ENCODE data around the gene C19orf12.
A peak's percentile ranks its signal among the peaks of the same experiment; 100 is the strongest.

The C19orf12 gene

DNA sequence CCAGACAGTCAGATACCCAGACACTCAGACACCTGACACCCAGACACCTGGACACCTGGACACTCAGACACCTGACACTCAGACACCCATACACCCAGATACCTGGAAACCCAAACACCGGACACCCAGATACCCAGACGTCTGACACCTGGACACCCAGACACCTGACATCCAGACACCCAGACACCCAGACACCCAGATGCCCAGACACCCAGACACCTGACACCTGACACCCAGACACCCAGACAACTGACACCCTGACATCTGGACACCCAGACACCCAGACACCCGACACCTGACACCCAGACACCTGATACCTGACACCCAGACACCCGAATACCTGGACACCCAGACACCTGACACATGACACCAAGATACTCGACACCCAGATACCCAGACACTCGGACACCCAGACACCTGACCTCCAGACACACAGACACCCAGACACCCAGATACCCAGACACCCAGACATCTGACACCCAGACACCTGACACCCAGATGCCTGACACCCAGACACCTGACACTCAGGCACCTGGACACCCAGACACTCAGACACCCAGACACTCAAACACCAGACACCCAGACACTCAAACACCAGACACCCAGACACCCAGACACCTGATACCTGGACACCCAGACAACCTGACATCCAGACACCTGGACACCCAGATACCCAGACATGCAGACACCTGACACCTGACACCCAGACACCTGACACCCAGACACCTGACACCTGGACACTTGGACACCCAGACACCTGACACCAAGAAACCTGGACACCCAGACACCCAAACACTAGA lies 19.1 kb downstream of the C19orf12 start:
- no peak for DNase-seq

DNA sequence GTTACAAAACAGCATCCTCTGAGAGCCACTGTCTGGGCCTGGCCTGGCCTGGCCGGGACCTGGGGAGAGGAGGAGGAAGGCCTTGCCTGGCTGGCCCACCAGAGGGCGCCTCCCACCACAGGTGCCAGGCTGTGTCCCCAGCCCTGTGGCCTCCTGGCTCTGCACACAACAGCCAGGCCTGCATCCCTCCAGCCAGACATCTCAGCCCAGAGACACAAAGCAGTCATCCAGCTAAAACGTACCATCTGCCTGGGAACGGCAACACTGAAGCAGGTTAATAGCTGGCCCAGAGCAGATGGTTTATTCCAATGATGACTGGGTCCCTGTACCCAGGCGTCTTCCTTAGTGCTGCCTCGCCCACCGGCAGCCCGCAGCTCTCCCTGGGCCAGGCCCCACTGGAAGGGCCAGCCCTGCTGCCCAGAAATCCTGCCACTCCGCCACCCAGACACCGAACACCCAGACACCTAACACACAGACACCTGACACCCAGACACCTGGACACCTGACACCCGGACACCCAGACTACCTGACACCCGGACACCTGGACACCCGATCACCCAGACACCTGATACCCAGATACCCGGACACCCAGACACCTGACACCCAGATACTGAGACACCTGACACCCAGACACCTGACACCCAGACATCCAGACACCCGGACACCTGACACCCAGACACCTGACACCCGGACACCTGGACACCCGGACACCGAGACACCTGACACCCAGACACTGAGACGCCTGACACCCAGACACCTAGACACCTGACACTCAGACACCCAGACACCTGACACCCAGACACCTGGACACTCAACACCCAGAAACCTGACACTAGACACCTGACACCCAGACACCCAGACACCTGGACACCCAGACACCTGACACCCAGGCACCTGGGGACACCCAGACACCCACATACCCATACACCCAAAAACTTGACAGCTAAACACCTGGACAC lies 20.1 kb downstream of the C19orf12 start:
- DNase-seq: peak; percentile 68

DNA sequence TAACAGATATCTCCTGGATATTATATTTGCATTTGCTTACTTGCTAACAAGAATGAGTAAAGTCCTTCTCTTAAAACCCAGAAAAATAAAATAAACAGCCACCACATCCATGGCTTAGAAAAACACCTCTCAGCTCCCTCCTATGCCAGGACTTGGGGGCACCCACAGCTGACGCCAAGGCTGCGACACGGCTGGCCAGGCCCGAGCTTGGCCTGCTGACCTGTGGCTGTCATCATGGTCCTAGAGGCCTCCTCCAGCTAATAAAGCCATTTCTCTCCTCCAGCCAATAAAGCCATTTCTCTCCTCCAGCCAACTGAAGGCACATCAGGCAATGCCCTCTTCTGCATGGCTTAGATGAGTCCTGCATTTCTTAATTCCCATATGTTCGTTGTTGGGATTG lies 20.9 kb downstream of the C19orf12 start:
- DNase-seq: no peak

DNA sequence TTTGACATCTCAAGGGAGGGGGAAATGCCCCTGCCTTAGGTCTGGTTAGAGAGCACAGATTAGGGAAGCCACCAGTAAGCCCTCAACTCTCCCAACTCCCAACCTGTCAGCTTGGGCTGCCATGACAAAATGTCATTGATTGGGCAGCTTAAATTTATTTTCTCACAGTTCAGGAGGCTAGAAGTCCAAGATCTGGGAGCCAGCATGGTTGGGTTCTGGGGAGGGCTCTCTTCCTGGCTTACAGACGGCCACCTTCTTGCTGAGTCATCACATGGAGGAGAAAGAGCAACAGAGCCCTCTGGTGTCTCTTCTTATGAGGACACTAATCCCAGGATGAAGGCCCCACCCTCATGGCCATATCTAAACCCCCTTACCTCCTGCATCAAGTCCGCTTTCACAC lies 24.2 kb downstream of the C19orf12 start:
- DNase-seq: peak; percentile 41

DNA sequence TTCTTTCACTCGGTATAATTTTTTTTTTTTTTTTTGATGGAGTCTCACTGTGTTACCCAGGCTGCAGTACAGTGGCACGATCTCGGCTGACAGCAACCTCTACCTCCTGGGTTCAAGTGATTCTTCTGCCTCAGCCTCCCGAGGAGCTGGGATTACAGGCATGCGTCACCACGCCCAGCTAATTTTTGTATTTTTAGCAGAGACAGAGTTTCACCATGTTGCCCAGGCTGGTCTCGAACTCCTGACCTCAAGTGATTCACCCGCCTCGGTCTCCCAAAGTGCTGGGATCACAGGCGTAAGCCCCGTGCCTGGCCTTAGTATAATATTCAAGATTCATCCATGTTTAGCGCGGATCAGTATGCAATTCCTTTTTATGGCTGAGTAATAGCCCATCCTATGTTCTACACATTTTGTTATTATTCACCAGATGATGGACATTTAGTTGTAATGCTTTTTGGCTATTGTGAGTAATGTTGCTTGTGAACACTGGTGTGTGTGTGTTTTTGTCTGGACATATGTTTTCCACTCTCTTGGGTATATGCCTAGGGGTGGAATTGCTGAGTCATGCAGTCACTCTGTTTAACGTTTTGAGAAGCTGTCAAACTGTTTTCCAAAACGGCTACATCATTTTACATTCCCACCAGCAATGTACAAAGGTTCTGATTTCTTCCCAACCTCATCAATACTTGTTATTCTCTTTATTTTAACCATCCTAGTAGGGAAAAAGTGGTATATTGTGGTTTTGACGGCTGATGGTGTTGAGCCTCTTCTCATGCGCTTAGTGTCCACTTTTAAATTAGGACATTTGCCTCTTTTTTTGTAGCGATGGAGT lies 26.9 kb downstream of the C19orf12 start:
- no peak for DNase-seq

DNA sequence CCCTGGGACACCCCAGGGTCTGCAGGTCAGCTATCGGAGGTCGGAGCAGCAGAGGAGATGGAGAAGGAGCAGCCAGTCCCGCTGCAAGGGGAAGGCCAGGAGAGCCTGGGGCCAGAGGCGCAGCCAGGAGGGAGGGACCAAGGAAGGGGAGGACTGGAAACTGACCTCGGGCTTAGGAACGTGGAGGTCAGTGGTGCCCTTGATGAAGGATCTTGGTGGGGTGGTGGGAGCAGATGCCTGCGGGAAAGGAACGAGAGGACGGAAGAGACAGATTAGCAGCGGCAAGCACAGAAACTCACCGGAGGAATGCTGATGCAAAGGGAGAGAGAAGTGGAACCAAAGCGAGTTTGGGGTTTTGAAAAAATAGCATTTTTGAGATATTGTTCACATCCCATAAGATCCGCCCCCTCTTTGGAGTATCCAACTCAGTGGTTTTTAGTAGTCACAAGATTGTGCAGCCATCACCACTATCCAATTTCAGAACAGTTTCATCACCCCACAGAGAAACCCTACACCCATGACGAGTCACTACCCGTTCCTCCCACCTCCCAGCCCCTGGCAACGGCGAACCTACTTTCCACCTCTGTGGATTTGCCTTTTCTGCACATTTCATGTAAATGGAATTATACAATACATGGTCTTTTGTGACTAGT lies 27.7 kb downstream of the C19orf12 start:
- DNase-seq: no peak

DNA sequence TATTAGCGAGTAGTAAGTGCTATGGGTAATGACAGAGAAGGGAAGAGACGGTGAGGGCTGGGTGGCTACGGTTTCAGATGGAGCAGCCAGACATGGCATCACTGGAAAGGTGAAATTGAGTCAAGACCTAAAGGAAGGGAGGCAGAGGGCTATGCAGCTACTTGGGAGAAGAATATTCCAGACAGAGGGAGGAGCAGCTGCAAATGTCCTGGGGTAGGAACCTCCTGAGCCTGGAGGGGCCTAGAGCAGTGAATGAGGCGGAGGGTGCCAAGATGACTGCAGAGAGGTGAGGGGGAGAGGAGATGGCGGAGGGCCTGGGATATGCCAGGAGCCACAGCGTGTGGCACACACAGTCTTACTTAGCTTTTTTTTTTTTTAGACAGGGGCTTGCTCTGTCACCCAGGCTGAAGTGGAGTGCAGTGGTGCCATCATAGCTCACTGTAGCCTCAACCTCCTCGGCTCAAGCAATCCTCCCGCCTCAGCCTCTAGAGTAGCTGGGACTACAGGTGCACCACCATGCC lies 28.7 kb downstream of the C19orf12 start:
- DNase-seq: no peak

DNA sequence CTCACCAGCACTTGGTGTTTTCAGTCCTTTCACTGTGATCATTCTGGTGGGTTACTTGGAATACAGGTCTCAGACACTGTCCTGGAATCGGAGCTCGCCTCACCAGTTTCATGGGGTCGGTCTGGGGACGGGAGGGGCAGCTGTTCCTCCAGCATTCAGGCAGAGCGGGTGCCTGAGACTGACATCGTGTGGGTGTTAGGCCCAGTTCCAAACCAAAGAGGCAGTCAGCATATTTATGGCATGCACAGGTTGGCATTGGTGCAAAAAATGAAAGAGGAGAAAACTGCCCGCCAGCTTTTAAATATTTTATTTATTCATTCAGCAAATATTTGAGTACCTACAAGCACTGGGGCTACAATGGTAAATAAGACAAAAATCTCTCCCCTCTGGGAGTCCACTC lies 29.7 kb downstream of the C19orf12 start:
- DNase-seq: no peak

DNA sequence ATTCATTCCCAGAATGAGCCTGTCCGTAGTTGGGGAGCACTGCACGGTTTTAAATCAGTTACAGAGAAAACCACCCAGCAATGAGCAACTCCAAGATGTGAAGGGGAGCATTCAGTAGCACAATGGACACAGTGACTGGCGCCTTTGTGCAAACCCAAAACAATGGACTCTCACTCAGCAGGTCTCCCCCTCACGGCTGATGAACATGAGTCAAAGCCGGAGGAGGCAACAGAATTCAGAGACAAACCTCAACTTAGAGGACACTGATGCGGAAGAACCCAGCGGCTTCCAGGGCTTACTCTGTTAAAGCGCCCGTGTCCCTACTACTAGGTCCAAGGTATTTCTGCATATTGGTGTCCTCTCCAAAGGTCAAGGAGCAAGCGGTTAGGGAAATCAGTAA lies 32.1 kb downstream of the C19orf12 start:
- no peak for DNase-seq

DNA sequence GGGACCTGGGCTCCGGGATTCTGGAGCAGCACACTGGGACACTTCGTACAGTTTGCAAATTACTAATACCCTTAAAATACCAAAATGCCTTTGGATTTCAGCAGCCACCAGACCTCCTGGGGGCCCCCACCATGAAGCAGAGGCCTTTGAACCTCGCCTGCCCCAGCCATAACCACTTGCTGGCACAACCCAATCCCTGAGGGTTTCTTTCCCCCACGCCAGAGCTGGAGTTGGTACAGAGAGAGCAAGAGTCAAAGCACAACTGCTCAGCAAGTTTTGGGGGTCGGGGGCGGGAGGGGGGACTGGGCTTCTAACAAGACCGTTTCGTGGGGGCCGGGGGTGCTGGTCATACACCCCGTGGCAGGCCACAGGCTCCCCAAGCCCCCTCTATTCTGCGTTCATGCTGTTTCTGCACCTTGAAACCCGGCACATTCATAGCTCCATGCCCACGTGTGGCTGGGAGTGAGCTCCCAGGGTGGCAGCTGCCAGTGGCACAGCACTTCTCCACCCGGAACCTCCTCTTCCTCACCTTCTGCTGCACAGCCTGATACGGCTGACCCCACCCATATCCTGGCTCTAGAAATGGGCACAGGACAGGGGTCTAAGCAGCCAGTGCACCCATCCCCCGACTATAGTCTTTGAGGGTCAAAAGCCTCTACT lies 32.7 kb downstream of the C19orf12 start:
- DNase-seq: no peak

DNA sequence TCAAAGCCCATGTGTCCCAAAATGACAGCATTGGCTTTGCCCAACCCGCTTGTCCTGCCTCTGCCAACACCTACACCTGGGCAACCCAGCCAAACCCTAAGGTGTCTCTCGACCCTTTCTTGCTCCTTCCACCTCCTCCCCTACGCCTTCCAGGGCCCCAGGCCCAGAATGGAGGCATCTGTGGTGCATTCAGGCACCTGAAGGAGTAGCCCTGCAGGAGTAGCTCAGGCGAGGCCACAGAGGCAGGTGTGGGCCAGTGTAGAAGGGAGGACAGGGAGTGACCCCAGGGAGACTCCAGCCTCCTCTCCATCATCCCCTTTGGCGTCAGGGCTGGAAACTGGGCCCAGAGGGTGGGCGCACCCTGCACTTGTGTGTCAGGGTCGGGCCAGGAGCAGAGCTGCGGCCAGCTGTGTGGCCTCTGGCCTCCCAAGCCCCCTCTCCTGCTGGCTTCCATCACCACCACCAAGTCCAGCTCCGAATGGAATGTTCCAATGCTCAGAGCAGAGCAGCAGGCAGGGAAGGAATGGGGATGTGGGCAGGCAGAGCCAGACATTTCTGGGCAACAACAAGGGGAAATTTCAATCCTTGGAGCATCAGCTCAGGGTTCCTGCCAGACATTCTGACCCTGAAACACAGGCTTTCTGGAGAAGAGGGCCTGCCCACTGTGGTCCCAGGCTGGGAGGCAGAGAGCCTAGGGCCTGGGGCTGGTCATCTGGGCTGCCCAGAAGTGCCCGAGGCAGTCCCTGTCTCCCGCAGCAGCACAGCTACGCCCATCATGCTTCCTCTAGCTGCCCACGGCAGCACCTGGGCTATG lies 33.4 kb downstream of the C19orf12 start:
- DNase-seq: no peak

DNA sequence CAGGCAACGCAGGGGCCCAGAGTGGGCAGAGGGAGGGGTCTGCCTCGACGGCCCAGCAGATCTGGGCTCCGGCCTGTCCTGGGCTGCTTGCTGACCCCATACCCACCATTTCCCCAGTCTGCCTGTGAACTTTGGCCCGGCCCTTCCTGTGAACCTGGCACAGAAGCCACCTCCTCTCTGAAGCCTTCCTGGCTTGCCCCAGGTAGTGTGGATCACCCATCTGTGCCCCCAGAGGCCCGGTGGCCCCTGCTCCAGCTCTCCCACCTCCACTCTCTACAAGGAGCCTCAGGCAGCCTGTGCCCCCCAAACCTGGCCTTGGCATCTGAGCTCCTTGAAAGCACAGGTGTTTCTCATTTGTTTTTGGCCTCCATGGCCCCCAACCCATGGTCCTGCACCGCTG lies 34.1 kb downstream of the C19orf12 start:
- DNase-seq: no peak

DNA sequence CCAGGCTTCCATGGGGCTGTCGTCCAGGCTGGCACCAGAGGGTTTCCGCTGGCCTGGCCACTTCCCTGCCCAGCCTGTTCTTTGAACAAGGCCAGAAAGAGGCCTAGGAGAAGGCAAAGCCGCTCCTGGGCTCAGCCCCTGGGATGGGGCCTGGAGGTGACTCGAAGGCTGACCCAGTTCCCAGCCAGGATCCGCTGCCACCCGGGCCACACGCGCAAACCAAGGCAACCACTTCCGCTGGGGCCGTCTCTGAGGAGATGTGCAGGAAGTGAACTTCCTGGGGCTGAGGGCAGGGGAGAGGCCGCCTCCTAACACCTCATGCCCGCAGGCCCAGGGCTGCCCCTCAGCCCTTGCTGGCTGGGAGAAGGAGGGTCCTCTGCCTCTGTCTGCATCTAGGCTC lies 34.6 kb downstream of the C19orf12 start:
- peak; percentile 61 for DNase-seq

DNA sequence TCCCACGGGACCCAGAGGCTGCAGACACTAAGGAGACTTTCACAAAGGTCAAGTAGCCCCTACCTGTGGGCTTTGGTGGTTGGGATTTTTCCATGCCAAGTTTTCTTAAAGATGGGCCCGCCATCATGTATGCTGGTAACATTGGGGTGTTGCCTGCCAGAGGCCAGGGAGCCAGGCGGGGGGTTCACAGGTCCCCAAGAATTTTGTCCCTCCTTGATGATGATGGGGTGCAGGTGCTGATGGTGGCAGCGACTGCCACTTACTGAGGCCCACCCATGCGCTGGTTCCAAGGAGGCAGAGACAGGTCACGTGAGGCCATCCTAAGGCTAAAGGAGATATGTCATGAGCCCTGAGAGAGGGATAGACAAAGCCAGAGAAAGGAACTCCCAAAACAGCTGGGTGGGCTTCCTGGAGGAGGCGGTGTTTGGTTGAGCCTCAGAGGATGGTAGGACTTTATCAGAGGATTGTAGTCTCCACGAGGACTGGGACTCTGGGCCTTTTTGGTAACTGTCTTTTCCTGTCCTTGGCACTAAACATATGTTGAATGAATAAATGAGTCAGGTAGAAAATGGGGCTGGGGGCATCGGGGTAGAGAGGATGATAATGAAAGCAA lies 35.4 kb downstream of the C19orf12 start:
- no peak for DNase-seq

DNA sequence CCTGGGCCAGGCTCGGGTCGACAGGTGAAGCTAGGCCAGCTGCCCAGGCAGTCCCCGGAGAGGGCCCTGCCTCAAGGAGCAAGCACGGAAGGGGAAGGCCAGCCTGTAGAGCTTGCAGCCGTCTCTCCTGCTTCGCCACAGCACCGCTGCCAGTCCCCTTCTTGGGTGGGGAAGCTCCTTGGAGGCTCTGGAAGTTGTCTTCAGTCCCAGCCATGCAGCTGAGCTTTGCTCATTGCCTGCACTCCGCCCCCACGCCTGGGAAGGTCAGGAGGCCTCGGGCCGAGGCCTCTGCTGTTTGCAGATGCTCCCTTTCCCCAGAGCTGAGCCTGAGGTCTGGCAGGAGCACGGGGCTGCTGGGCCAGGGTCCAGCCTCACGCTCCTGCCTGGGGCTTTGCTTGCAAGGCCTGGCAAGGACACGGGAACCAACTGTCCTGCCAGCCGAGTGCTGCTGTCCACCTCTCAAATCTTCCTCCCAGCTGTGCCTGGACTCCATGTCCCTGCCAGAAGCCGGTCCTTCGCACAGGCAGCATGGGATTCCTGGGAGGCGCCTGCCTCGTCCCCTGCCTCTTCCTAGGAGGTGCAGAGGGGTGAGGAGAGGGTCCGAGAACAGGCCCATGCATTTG lies 36.5 kb downstream of the C19orf12 start:
- no peak for DNase-seq

DNA sequence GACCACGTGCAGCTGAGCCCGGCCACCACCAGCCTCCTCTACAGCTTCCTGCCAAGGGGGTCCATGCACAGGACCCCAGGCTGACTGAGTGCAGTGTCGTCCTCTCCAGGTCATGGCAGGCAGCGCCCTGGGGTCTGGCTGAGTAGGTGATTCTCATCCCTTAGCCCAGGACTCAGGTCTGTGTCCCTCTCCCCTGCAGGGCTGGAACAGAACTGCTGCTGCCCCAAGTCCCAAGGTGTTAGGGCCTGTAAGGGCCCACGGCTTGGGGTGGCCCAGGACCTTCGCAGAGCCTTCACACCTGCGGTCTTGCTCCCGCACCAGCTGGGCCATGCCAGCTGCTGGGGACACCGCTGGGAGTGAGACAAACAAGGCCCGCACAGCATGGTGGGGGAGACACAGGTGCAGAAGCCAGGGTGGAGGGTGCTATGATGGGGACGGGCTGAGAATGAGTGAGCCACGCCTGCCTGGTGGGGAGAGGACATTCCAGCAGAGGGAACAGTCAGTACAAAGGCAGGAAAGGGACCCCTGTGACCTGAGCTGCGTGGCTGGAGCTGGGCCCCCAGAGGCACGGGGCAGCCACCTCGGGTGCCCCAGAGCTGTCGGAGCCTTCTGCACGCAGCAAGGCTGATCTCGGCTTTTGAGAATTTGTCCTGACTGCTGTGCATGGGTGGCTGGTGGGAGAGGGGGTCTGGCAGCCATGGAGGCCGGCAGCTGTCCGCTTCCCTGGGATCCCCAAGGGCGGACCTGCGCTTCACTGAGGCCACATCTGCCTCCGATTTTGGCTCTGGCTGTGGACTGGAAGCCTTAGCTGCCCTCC lies 37.9 kb downstream of the C19orf12 start:
- DNase-seq: no peak

DNA sequence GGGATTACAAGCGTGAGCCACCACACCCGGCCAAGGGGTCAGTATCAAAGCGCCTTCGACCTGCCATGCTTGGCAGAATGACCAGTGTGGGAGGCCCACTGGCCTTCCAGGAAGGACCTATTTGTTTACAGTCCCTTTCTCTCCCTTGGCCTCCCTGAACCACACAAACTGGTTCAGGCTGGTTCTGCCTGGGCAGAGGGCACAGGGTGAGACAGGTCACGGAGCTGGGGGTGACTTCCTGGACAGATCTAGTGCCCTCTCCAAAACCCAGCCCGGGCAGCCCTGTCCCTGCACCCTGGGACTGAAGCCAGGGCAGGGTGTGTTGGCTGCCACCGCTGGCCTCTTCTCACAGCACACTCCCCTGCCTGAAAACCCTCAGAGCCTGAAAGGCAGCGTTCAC lies 38.5 kb downstream of the C19orf12 start:
- no peak for DNase-seq

DNA sequence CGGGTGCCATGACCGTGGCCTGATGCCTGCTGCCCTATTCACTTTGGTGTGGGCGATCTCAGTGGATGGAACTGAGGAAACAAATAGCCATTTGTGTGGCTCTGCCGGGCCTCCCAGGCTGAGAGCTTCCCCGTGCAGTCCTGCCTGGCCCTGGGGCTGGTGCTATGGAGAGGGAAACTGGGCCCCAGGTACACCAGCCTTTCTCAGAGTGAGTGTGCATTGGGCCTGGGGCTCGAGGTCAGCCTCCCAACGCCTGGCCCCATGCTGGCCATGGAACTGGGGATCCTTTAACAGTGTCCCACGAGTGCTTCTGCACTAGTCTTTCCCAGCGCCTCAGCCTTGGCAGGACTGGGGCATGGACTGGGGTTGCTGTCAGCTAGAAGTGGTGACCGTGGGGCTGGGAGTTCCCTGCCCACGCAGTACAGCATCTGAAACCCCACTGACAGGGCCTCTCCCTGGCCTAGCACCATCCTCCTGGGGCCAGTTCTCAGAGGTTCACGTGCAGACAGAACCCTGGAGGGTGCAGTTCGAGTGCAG lies 39.3 kb downstream of the C19orf12 start:
- no peak for DNase-seq

Measured in activated T-cell treated with anti-CD3 and anti-CD28 coated beads for 4 hours (primary cell).